ENCODE measurements around the gene KIAA1328. TPM values are rescaled to one million over a fixed set of nuclear protein-coding genes. Genes with fewer than 3 reads are reported as not detected.
A peak's percentile ranks its signal among the peaks of the same experiment; 100 is the strongest.

The KIAA1328 gene
- total and polyA plus RNA-seq, 3 donors from 2014 or later = 19.9 to 48.7 (median 35.0) TPM

GRCh38 chr18:37252854-37253393 is 424.0 kb downstream of the KIAA1328 start:
- 46 to 61% methylated on average over 12 of the region's 12 CpGs for WGBS, 2 donors
- no peak for DNase-seq
- intact Hi-C loops (cut with DNase I; ENCODE audit: low total_unique reads) = no loop called here
- no peaks in the 10 kb centered on the region for H3K4me1 ChIP-seq
- H3K9me3 ChIP-seq = no peaks in the 10 kb centered on the region
- H3K27me3 ChIP-seq = no peaks in the 10 kb centered on the region
- no peak overlapping the region for H3K4me3 ChIP-seq
- H3K27ac ChIP-seq = no peak overlapping the region
- TF ChIP-seq, protein P1, sequence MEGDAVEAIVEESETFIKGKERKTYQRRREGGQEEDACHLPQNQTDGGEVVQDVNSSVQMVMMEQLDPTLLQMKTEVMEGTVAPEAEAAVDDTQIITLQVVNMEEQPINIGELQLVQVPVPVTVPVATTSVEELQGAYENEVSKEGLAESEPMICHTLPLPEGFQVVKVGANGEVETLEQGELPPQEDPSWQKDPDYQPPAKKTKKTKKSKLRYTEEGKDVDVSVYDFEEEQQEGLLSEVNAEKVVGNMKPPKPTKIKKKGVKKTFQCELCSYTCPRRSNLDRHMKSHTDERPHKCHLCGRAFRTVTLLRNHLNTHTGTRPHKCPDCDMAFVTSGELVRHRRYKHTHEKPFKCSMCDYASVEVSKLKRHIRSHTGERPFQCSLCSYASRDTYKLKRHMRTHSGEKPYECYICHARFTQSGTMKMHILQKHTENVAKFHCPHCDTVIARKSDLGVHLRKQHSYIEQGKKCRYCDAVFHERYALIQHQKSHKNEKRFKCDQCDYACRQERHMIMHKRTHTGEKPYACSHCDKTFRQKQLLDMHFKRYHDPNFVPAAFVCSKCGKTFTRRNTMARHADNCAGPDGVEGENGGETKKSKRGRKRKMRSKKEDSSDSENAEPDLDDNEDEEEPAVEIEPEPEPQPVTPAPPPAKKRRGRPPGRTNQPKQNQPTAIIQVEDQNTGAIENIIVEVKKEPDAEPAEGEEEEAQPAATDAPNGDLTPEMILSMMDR (IDR thresholded peaks at IDR 0.05) = no peak
- H3K36me3 ChIP-seq (ENCODE audit: low read depth, missing control alignments) = no peaks in the 10 kb centered on the region

GRCh38 chr18:37253394-37254235 is 424.7 kb downstream of the KIAA1328 start:
- Histone ChIP-seq H3K9me3 (no peaks in the 10 kb centered on the region), H3K4me1 (no peaks in the 10 kb centered on the region), H3K27ac (no peak overlapping the region), H3K27me3 (no peaks in the 10 kb centered on the region), H3K4me3 (peak overlapping the region; percentile 51 to 54), H3K36me3 (ENCODE audit: low read depth, missing control alignments) (no peaks in the 10 kb centered on the region)
- 19% methylated on average over 17 of the region's 83 CpGs; no CpG with 5 or more reads in 1 of the 2 donors for WGBS, 2 donors
- DNase-seq = peak; percentile 59
- intact Hi-C loops (cut with DNase I; ENCODE audit: low total_unique reads) = no loop called here
- no peak for TF ChIP-seq POLR2A (IDR thresholded peaks at IDR 0.05)
- TF ChIP-seq, protein P1 (IDR thresholded peaks at IDR 0.05) = no peak

DNA sequence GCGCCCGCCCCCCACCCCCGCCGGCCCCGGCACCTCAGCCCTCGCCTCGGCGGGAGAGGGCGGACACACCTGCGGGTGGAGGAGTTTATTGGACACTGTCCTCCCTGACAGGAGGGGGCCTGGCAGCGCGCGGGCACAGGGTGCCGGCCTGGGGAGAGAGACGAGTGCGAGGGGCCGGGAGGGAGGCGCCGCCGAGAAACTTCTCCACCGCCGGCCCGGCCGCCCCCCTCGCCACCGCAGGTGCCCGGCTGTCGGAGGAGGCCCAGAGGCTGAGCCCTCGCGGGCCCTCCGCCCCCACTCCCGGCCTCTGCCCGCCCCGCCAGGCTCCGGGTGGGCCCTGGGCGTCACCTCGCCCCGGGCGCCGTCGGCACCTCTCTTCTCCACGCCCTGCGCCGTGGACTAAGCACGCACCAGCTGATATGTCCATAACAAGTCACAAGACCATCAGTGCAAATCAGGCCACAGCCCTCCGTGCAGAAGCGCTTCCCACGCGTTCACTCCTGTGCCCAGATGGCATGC is 425.4 kb downstream of the KIAA1328 start:
- Histone ChIP-seq H3K4me1 (no peaks in the 10 kb centered on the region), H3K27me3 (no peaks in the 10 kb centered on the region), H3K4me3 (peak overlapping the region; percentile 51 to 54), H3K9me3 (no peaks in the 10 kb centered on the region), H3K27ac (no peak overlapping the region), H3K36me3 (ENCODE audit: low read depth, missing control alignments) (no peaks in the 10 kb centered on the region)
- intact Hi-C loops (cut with DNase I; ENCODE audit: low total_unique reads) = no loop called here
- peak; percentile 54 for DNase-seq
- TF ChIP-seq, protein P1 (IDR thresholded peaks at IDR 0.05) = no peak
- TF ChIP-seq POLR2A (IDR thresholded peaks at IDR 0.05) = no peak
- 10 to 35% methylated on average over 4 to 27 of the region's 49 CpGs for WGBS, 2 donors

DNA sequence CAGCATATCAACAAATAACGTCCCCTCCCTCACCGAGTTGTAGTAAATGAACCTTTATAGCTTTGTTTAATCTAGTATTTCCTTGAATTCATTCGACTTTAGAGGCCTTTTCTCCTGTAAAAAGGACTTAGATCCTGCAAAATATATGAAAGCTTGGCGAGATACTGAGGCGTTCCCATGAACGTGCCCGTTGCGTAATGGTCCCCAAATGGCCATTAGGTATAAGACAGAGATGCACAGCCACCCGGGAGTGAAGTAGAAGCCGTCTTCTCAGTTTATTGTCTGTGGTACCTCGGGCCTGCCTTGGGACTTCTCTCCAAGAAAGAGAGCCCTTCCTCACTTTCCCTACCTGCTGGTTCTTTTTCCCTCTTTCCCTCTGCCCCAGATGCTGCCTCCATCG is 426.0 kb downstream of the KIAA1328 start:
- Histone ChIP-seq H3K4me3 (no peak overlapping the region), H3K9me3 (no peaks in the 10 kb centered on the region), H3K27me3 (no peaks in the 10 kb centered on the region), H3K36me3 (ENCODE audit: low read depth, missing control alignments) (no peaks in the 10 kb centered on the region), H3K27ac (no peak overlapping the region), H3K4me1 (no peaks in the 10 kb centered on the region)
- TF ChIP-seq POLR2A (IDR thresholded peaks at IDR 0.05) = no peak
- TF ChIP-seq, protein P1 (IDR thresholded peaks at IDR 0.05) = no peak
- intact Hi-C loops (cut with DNase I; ENCODE audit: low total_unique reads) = no loop called here
- no peak for DNase-seq
- 33 to 78% methylated on average over 12 of the region's 12 CpGs for WGBS, 2 donors
